Activated CD4-positive, alpha-beta T cell treated with anti-CD3 and anti-CD28 coated beads, Interleukin-2, amount 10 ng/mL, durations not matched to agents 24 days and 14 days (primary cell): ENCODE data around the gene SYT3. TPM values are rescaled to one million over a fixed set of nuclear protein-coding genes. Genes with fewer than 3 reads are reported as not detected.

Experiments used
- DNase-seq: peaks from one replicate; pipeline ENCODE4 v3.0.0; 2022
- H3K27ac Mint-ChIP-seq: one replicate; pipeline ENCODE4 v1.8.0; 2022; ENCODE audit warnings: mild to moderate bottlenecking, mixed read lengths
- H3K27me3 Mint-ChIP-seq: one replicate; pipeline ENCODE4 v1.8.0; 2022; ENCODE audit warnings: mixed read lengths
- H3K36me3 Mint-ChIP-seq: one replicate; pipeline ENCODE4 v1.8.0; 2022; ENCODE audit warnings: low read depth, mild to moderate bottlenecking, mixed read lengths
- H3K4me1 Mint-ChIP-seq: one replicate; pipeline ENCODE4 v1.8.0; 2021; ENCODE audit warnings: mixed read lengths
- H3K4me3 Mint-ChIP-seq: one replicate; pipeline ENCODE4 v1.8.0; 2022; ENCODE audit warnings: mild to moderate bottlenecking, moderate library complexity, mixed read lengths
- H3K9me3 Mint-ChIP-seq: one replicate; pipeline ENCODE4 v1.8.0; 2021; ENCODE audit warnings: mixed read lengths
- intact Hi-C: fragments of 100-400 bp; cut with micrococcal nuclease; formaldehyde crosslinking; loops from one replicate; pipeline ENCODE4 v1.15.1; 2023
- total RNA-seq: library from RNA; stranded (reverse); gene quantifications from 2 replicates; pipeline ENCODE4 v1.2.3, GENCODE V29; 2022

SYT3 gene
- total RNA-seq, 1 donor from 2014 or later: not detected

GRCh38 chr19:50657712-50658440, 18.2 kb upstream of the SYT3 start:
- H3K4me1 Mint-ChIP-seq: peaks cover 15% of the 10 kb centered on the region
- peak overlapping the region; percentile 90 for H3K27ac Mint-ChIP-seq
- H3K36me3 Mint-ChIP-seq: peaks cover 6% of the 10 kb centered on the region
- H3K4me3 Mint-ChIP-seq: peak overlapping the region; percentile 86
- H3K9me3 Mint-ChIP-seq: peaks cover 22% of the 10 kb centered on the region
- peaks cover 38% of the 10 kb centered on the region for H3K27me3 Mint-ChIP-seq
- intact Hi-C loops: loop anchor here (2.0 kb wide), 1 partner anchor 121 kb away; no protein-coding TSS in a partner anchor
- DNase-seq: peak; percentile 90

GRCh38 chr19:50657222-50657669, 17.6 kb upstream of the SYT3 start:
- DNase-seq: no peak
- Mint-ChIP-seq H3K9me3 (peaks cover 22% of the 10 kb centered on the region), H3K4me1 (peaks cover 15% of the 10 kb centered on the region), H3K36me3 (peaks cover 6% of the 10 kb centered on the region), H3K4me3 (peak overlapping the region; percentile 86), H3K27me3 (peaks cover 38% of the 10 kb centered on the region), H3K27ac (peak overlapping the region; percentile 9)
- intact Hi-C loops: no loop called here

GRCh38 chr19:50654882-50655281, 15.2 kb upstream of the SYT3 start:
- Mint-ChIP-seq H3K4me1 (peaks cover 17% of the 10 kb centered on the region), H3K9me3 (peaks cover 22% of the 10 kb centered on the region), H3K4me3 (no peak overlapping the region), H3K36me3 (peaks cover 6% of the 10 kb centered on the region), H3K27ac (no peak overlapping the region), H3K27me3 (peaks cover 27% of the 10 kb centered on the region)
- intact Hi-C loops: no loop called here
- no peak for DNase-seq

- no peak overlapping the region for H3K4me3 Mint-ChIP-seq
- H3K36me3 Mint-ChIP-seq: peaks cover 2% of the 10 kb centered on the region
- intact Hi-C loops: no loop called here
- H3K27ac Mint-ChIP-seq: no peak overlapping the region
- peaks cover 17% of the 10 kb centered on the region for H3K27me3 Mint-ChIP-seq
- peaks cover 7% of the 10 kb centered on the region for H3K4me1 Mint-ChIP-seq
- peaks cover 13% of the 10 kb centered on the region for H3K9me3 Mint-ChIP-seq
- no peak for DNase-seq
Observed at GRCh38 chr19:50652722-50653121, 13.0 kb upstream of the SYT3 start.

- no peak overlapping the region for H3K27ac Mint-ChIP-seq
- intact Hi-C loops: no loop called here
- no peaks in the 10 kb centered on the region for H3K36me3 Mint-ChIP-seq
- DNase-seq: no peak
- H3K9me3 Mint-ChIP-seq: peaks cover 7% of the 10 kb centered on the region
- peaks cover 10% of the 10 kb centered on the region for H3K27me3 Mint-ChIP-seq
- H3K4me3 Mint-ChIP-seq: no peak overlapping the region
- peaks cover 2% of the 10 kb centered on the region for H3K4me1 Mint-ChIP-seq
Observed at GRCh38 chr19:50651174-50651573, 11.5 kb upstream of the SYT3 start.

- intact Hi-C loops: no loop called here
- peaks cover 6% of the 10 kb centered on the region for H3K27me3 Mint-ChIP-seq
- no peak within 1 kb of the TSS for H3K4me3 Mint-ChIP-seq
Observed at GRCh38 chr19:50649433-50650391, 10.0 kb upstream of the SYT3 start, which contains the start of gene C19orf81. TSS of gene C19orf81 (plus strand) at chr19:50649445. CDS start at chr19:50649445, 0 bp downstream.

GRCh38 chr19:50648659-50649058, 9.0 kb upstream of the SYT3 start:
- Mint-ChIP-seq H3K36me3 (no peaks in the 10 kb centered on the region), H3K9me3 (no peaks in the 10 kb centered on the region), H3K4me1 (peaks cover 2% of the 10 kb centered on the region), H3K27me3 (peaks cover 3% of the 10 kb centered on the region), H3K27ac (no peak overlapping the region), H3K4me3 (no peak overlapping the region)
- no peak for DNase-seq
- intact Hi-C loops: no loop called here

More at GRCh38 chr19:50649433-50650391, 10.0 kb upstream of the SYT3 start, which contains the start of gene C19orf81:
- H3K4me1 Mint-ChIP-seq: peaks cover 2% of the 10 kb centered on the region
- peaks cover 3% of the 10 kb centered on the region for H3K9me3 Mint-ChIP-seq
- no peak within 1 kb of the TSS for H3K27ac Mint-ChIP-seq
- DNase-seq: no peak
- no peaks in the 10 kb centered on the region for H3K36me3 Mint-ChIP-seq

- no peak for DNase-seq
- Mint-ChIP-seq H3K4me3 (no peak overlapping the region), H3K27me3 (no peaks in the 10 kb centered on the region), H3K4me1 (peaks cover 2% of the 10 kb centered on the region), H3K9me3 (no peaks in the 10 kb centered on the region), H3K36me3 (no peaks in the 10 kb centered on the region), H3K27ac (no peak overlapping the region)
- intact Hi-C loops: no loop called here
Observed at GRCh38 chr19:50647879-50648615, 8.4 kb upstream of the SYT3 start.

- Mint-ChIP-seq H3K4me3 (no peak overlapping the region), H3K4me1 (peaks cover 2% of the 10 kb centered on the region), H3K27me3 (no peaks in the 10 kb centered on the region), H3K36me3 (no peaks in the 10 kb centered on the region), H3K27ac (no peak overlapping the region), H3K9me3 (no peaks in the 10 kb centered on the region)
- intact Hi-C loops: no loop called here
- no peak for DNase-seq
Observed at GRCh38 chr19:50646074-50646807, 6.6 kb upstream of the SYT3 start.

- H3K27ac Mint-ChIP-seq: no peak overlapping the region
- H3K9me3 Mint-ChIP-seq: no peaks in the 10 kb centered on the region
- DNase-seq: no peak
- peaks cover 6% of the 10 kb centered on the region for H3K27me3 Mint-ChIP-seq
- H3K36me3 Mint-ChIP-seq: no peaks in the 10 kb centered on the region
- H3K4me3 Mint-ChIP-seq: no peak overlapping the region
- intact Hi-C loops: no loop called here
- H3K4me1 Mint-ChIP-seq: peaks cover 2% of the 10 kb centered on the region
Observed at GRCh38 chr19:50645107-50645506, 5.4 kb upstream of the SYT3 start.

GRCh38 chr19:50644315-50644915, 4.7 kb upstream of the SYT3 start:
- Mint-ChIP-seq H3K36me3 (no peaks in the 10 kb centered on the region), H3K4me3 (no peak overlapping the region), H3K27ac (no peak overlapping the region), H3K4me1 (no peaks in the 10 kb centered on the region), H3K27me3 (peaks cover 10% of the 10 kb centered on the region), H3K9me3 (no peaks in the 10 kb centered on the region)
- no peak for DNase-seq
- intact Hi-C loops: no loop called here

- Mint-ChIP-seq H3K36me3 (peaks cover 6% of the 10 kb centered on the region), H3K4me3 (no peak overlapping the region), H3K9me3 (peaks cover 12% of the 10 kb centered on the region), H3K27me3 (peaks cover 33% of the 10 kb centered on the region), H3K4me1 (peaks cover 6% of the 10 kb centered on the region), H3K27ac (no peak overlapping the region)
- DNase-seq: no peak
- intact Hi-C loops: no loop called here
Observed at GRCh38 chr19:50640368-50640767, 687 bp upstream of the SYT3 start.
